ENCODE measurements around the gene EIF5B. TPM values are rescaled to one million over a fixed set of nuclear protein-coding genes. Genes with fewer than 3 reads are reported as not detected.

Gene EIF5B
- total and polyA plus RNA-seq, 2 of the 4 experiments (the other 2 are of a cell fraction): 19.7 to 21.8 TPM

DNA sequence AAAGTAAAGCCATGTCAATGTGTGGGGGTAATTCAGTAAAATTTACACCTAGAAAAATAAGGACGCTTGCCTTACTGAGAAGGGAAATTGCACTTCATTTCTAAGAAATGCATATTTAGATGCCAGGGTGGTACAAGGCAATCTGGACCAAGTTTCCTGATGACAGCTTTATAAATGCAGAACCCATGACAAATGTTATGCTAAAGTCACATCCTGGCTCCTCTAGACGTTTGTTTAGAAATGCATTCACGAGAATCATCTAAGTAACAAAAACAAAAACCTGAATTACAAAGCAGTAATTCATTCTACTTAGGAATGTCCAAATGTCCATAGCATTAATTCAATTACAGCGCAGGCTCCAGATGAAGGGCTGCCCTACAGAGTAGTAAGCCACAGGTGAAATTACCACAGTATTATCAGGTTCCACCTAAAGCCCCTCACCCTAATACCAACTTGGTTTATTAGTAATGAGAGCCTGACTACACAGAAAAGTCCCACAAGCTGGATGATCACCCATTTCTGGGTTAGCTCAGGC is 102.8 kb downstream of the EIF5B start:
- Histone ChIP-seq H2BK20ac (ENCODE audit: low read depth, low read length) (no peak overlapping the region), H3K4me1 (ENCODE audit: control insufficient read depth, insufficient read depth, low read length) (peaks cover 5% of the 10 kb centered on the region; the same call in 1 of the 2 replicates), H3K23ac (ENCODE audit: low read depth, low read length) (no peak overlapping the region), H3K9me3 (ENCODE audit: control insufficient read depth, insufficient read depth, low read length) (no peaks in the 10 kb centered on the region), H3K79me1 (ENCODE audit: low read depth in 1 of 2, low read length in 2 of 2) (peaks cover 12 to 14% of the 10 kb centered on the region in 2 experiments), H3K36me3 (ENCODE audit: control insufficient read depth, insufficient read depth, low read length) (peaks cover 15% of the 10 kb centered on the region), H3K27ac (ENCODE audit: insufficient read depth, low read length) (no peak overlapping the region), H3K9me1 (ENCODE audit: insufficient read depth, low read length) (no peaks in the 10 kb centered on the region), H2AK9ac (replicated peaks; ENCODE audit: low read depth, low read length, poor library complexity) (no peak overlapping the region), H3K4me2 (ENCODE audit: low read depth, low read length) (no peak overlapping the region), H3K14ac (replicated peaks; ENCODE audit: low read depth, low read length) (no peak overlapping the region), H2BK5ac (ENCODE audit: low read depth, low read length, poor library complexity, severe bottlenecking) (no peak overlapping the region), H3K4me3 (ENCODE audit: insufficient read depth, low read depth, low read length) (no peak overlapping the region), H2BK120ac (ENCODE audit: low read depth, low read length) (no peak overlapping the region), H2AFZ (replicated peaks; ENCODE audit: low read length, poor library complexity) (no peak overlapping the region), H2AK5ac (ENCODE audit: low read depth, low read length) (no peak overlapping the region), H3K18ac (ENCODE audit: low read depth, low read length) (no peak overlapping the region), H4K20me1 (ENCODE audit: insufficient read depth, low read length) (peaks cover 6% of the 10 kb centered on the region), H4K5ac (ENCODE audit: low read depth, low read length) (no peak overlapping the region), H2BK15ac (ENCODE audit: low read depth, low read length) (no peak overlapping the region), H3K27me3 (ENCODE audit: control insufficient read depth, insufficient read depth, low read length) (no peaks in the 10 kb centered on the region), H3K4ac (ENCODE audit: low read depth, low read length) (no peak overlapping the region), H3K56ac (ENCODE audit: extremely low read depth, insufficient read depth, low read length) (no peak overlapping the region), H3K9ac (ENCODE audit: low read depth, low read length) (no peak overlapping the region), H4K8ac (ENCODE audit: low read depth in 2 of 2, low read length in 2 of 2) (no peak overlapping the region; a peak in 1 of 4 replicates), H4K91ac (ENCODE audit: insufficient read depth, low read depth, low read length) (no peak overlapping the region)
- no peak for DNase-seq
- CTCF ChIA-PET: interaction anchor here (0.6 to 1.7 kb wide), 3 partner anchors 9 to 70 kb away, joined by 3 to 7 read pairs (median 5); no protein-coding TSS in a partner anchor
- BruUV-seq (replicated peaks): no TSS peak
- ATAC-seq (ENCODE audit: low read depth): no peak
- WGBS, 2 experiments (ENCODE audit: extremely low coverage in 2 of 2, insufficient read length in 1 of 2): 40% methylated on average over 1 of the region's 4 CpGs; no CpG with 5 or more reads in 1 of the 2 experiments
- in situ Hi-C loops (cut with MboI; ENCODE audit: low sequenced_read_pairs) (no loop called here), intact Hi-C loops (cut with micrococcal nuclease) (no loop called here), dilution Hi-C loops (cut with HindIII; ENCODE audit: low sequenced_read_pairs, unreplicated experiment) (no loop called here)
- TF ChIP-seq MXI1 (IDR thresholded peaks at IDR 0.05; ENCODE audit: borderline replicate concordance, low read depth, low read length) (no peak), CEBPB (IDR thresholded peaks at IDR 0.05; ENCODE audit: low read depth, low read length) (no peak), RAD21 (IDR thresholded peaks at IDR 0.05; ENCODE audit: low read length) (no peak), NFE2L2 (IDR thresholded peaks at IDR 0.05; ENCODE audit: low read depth, low read length) (no peak)
- TF ChIP-seq, protein P1, sequence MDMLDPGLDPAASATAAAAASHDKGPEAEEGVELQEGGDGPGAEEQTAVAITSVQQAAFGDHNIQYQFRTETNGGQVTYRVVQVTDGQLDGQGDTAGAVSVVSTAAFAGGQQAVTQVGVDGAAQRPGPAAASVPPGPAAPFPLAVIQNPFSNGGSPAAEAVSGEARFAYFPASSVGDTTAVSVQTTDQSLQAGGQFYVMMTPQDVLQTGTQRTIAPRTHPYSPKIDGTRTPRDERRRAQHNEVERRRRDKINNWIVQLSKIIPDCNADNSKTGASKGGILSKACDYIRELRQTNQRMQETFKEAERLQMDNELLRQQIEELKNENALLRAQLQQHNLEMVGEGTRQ (IDR thresholded peaks at IDR 0.05; ENCODE audit: low read depth, low read length): no peak
- POLR2A ChIA-PET (ENCODE audit: unreplicated experiment): no interaction called here
